ENCODE measurements around the gene PLS3.

Gene PLS3

DNA sequence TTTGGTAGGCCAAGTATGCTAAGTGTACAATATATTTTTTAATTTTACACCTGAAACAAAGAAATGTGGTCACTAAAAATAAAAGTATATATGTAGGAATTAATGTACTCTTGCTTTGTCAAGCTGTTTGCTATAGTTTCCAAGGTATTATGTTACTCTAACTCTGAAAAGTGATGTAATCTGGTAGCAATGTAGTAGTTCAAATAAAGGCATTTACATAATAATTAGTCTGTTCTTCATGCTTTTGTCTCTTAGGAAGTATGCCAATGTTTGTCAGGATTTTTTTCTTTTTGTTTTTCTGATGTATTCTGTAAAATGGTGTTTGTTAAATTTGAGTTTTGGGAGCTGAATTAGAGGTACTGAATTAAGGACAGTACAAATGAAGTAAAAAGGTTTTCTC is 89.5 kb downstream of the PLS3 start:
- Histone ChIP-seq H3F3A (ENCODE audit: insufficient read depth) (no peaks in the 10 kb centered on the region), H3K27ac (ENCODE audit: low read depth, low read length) (no peak overlapping the region), H3K4me2 (ENCODE audit: low read depth, low read length, poor library complexity, severe bottlenecking) (no peak overlapping the region), H2AFZ (ENCODE audit: low read depth, low read length, severe bottlenecking) (no peak overlapping the region), H3K9me3 (ENCODE audit: insufficient read depth, low read length) (no peaks in the 10 kb centered on the region), H3K9ac (ENCODE audit: low read length) (no peak overlapping the region), H3K4me3 (ENCODE audit: insufficient read depth, low read length, poor library complexity, severe bottlenecking) (no peak overlapping the region), H3K36me3 (ENCODE audit: low read length) (no peaks in the 10 kb centered on the region), H3K27me3 (ENCODE audit: low read length) (no peaks in the 10 kb centered on the region), H3K9me2 (replicated peaks; ENCODE audit: insufficient read depth, low read length) (no peaks in the 10 kb centered on the region), H3K79me2 (ENCODE audit: insufficient read depth, low read length) (no peaks in the 10 kb centered on the region), H4K20me1 (ENCODE audit: low read depth, low read length) (no peaks in the 10 kb centered on the region)
- TF ChIP-seq, protein P1, sequence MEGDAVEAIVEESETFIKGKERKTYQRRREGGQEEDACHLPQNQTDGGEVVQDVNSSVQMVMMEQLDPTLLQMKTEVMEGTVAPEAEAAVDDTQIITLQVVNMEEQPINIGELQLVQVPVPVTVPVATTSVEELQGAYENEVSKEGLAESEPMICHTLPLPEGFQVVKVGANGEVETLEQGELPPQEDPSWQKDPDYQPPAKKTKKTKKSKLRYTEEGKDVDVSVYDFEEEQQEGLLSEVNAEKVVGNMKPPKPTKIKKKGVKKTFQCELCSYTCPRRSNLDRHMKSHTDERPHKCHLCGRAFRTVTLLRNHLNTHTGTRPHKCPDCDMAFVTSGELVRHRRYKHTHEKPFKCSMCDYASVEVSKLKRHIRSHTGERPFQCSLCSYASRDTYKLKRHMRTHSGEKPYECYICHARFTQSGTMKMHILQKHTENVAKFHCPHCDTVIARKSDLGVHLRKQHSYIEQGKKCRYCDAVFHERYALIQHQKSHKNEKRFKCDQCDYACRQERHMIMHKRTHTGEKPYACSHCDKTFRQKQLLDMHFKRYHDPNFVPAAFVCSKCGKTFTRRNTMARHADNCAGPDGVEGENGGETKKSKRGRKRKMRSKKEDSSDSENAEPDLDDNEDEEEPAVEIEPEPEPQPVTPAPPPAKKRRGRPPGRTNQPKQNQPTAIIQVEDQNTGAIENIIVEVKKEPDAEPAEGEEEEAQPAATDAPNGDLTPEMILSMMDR (IDR thresholded peaks at IDR 0.05; ENCODE audit: insufficient read depth, low read length, poor library complexity, severe bottlenecking) = no peak
- TF ChIP-seq EZH2phosphoT487 (conservative IDR thresholded peaks at IDR 0.05; ENCODE audit: low read length) = no peak

GRCh38 chrX:115650916-115651315 is 89.9 kb downstream of the PLS3 start:
- no peaks in the 10 kb centered on the region for H3F3A ChIP-seq (ENCODE audit: insufficient read depth)
- no peak overlapping the region for H3K9ac ChIP-seq (ENCODE audit: low read length)
- no peaks in the 10 kb centered on the region for H3K9me3 ChIP-seq (ENCODE audit: insufficient read depth, low read length)
- H2AFZ ChIP-seq (ENCODE audit: low read depth, low read length, severe bottlenecking) = no peak overlapping the region
- H3K36me3 ChIP-seq (ENCODE audit: low read length) = no peaks in the 10 kb centered on the region
- no peaks in the 10 kb centered on the region for H3K79me2 ChIP-seq (ENCODE audit: insufficient read depth, low read length)
- no peak overlapping the region for H3K4me3 ChIP-seq (ENCODE audit: insufficient read depth, low read length, poor library complexity, severe bottlenecking)
- H3K27ac ChIP-seq (ENCODE audit: low read depth, low read length) = no peak overlapping the region
- no peaks in the 10 kb centered on the region for H3K9me2 ChIP-seq (replicated peaks; ENCODE audit: insufficient read depth, low read length)
- H3K27me3 ChIP-seq (ENCODE audit: low read length) = no peaks in the 10 kb centered on the region
- H3K4me2 ChIP-seq (ENCODE audit: low read depth, low read length, poor library complexity, severe bottlenecking) = no peak overlapping the region
- TF ChIP-seq, protein P1 (IDR thresholded peaks at IDR 0.05; ENCODE audit: insufficient read depth, low read length, poor library complexity, severe bottlenecking) = peak; percentile 9
- TF ChIP-seq EZH2phosphoT487 (conservative IDR thresholded peaks at IDR 0.05; ENCODE audit: low read length) = no peak
- H4K20me1 ChIP-seq (ENCODE audit: low read depth, low read length) = no peaks in the 10 kb centered on the region

DNA sequence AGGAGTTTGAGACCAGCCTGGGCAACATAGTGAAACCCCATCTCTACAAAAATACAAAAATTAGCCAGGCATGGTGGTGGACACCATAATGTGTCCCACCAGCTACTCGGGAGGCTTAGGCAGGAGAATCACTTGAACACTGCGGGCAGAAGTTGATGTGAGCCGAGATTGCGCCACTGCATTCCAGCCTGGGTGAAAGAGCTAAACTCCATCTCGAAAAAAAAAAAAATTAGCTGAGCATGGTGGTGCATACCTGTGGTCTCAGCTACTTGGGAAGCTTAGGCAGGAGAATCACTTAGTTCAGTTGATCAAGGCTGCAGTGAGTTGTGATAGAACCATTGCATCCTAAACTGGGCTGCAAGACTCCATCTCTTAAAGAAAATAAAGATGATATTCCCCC is 91.2 kb downstream of the PLS3 start:
- no peaks in the 10 kb centered on the region for H3F3A ChIP-seq (ENCODE audit: insufficient read depth)
- TF ChIP-seq, protein P1 (IDR thresholded peaks at IDR 0.05; ENCODE audit: insufficient read depth, low read length, poor library complexity, severe bottlenecking) = no peak
- no peak for TF ChIP-seq EZH2phosphoT487 (conservative IDR thresholded peaks at IDR 0.05; ENCODE audit: low read length)
- no peak overlapping the region for H2AFZ ChIP-seq (ENCODE audit: low read depth, low read length, severe bottlenecking)
- H3K27me3 ChIP-seq (ENCODE audit: low read length) = no peaks in the 10 kb centered on the region
- H4K20me1 ChIP-seq (ENCODE audit: low read depth, low read length) = no peaks in the 10 kb centered on the region
- H3K36me3 ChIP-seq (ENCODE audit: low read length) = no peaks in the 10 kb centered on the region
- H3K9ac ChIP-seq (ENCODE audit: low read length) = no peak overlapping the region
- H3K4me3 ChIP-seq (ENCODE audit: insufficient read depth, low read length, poor library complexity, severe bottlenecking) = no peak overlapping the region
- H3K27ac ChIP-seq (ENCODE audit: low read depth, low read length) = no peak overlapping the region
- no peak overlapping the region for H3K4me2 ChIP-seq (ENCODE audit: low read depth, low read length, poor library complexity, severe bottlenecking)
- no peaks in the 10 kb centered on the region for H3K9me2 ChIP-seq (replicated peaks; ENCODE audit: insufficient read depth, low read length)
- no peaks in the 10 kb centered on the region for H3K9me3 ChIP-seq (ENCODE audit: insufficient read depth, low read length)
- no peaks in the 10 kb centered on the region for H3K79me2 ChIP-seq (ENCODE audit: insufficient read depth, low read length)
